Effector memory CD8-positive, alpha-beta T cell (primary cell): Measurements from ENCODE around the gene PROKR1.

Source experiments
- ATAC-seq: fragments of 150-1000 bp; cut with Tn5 transposase; replicated peaks from 2 replicates; pipeline ENCODE4 v1.10.0; 2021; ENCODE audit warnings: mild to moderate bottlenecking, moderate library complexity
- DNase-seq, 3 experiments: peaks; one replicate each; pipeline ENCODE4 v3.0.0; 2021
- H3K27ac Mint-ChIP-seq, 2 donors: one replicate each; pipeline ENCODE4 v1.8.0; 2022; ENCODE audit warnings: mild to moderate bottlenecking in 2 of 2, mixed read lengths in 2 of 2, moderate library complexity in 2 of 2
- H3K27me3 Mint-ChIP-seq, 2 donors: one replicate each; pipeline ENCODE4 v1.8.0; 2022; ENCODE audit warnings: mixed read lengths in 2 of 2
- H3K36me3 Mint-ChIP-seq: one replicate; pipeline ENCODE4 v1.8.0; 2022; ENCODE audit warnings: mild to moderate bottlenecking, moderate library complexity, mixed read lengths; ENCODE audit not compliant: insufficient read depth
- H3K4me1 Mint-ChIP-seq, 2 donors: one replicate each; pipeline ENCODE4 v1.8.0; 2022; ENCODE audit warnings: low read depth in 2 of 2, mixed read lengths in 2 of 2
- H3K4me3 Mint-ChIP-seq, 2 donors: one replicate each; pipeline ENCODE4 v1.8.0; 2022; ENCODE audit warnings: mild to moderate bottlenecking in 2 of 2, mixed read lengths in 2 of 2, moderate library complexity in 2 of 2
- H3K9me3 Mint-ChIP-seq, 2 donors: one replicate each; pipeline ENCODE4 v1.8.0; 2022; ENCODE audit warnings: mixed read lengths in 2 of 2

PROKR1 gene

DNA sequence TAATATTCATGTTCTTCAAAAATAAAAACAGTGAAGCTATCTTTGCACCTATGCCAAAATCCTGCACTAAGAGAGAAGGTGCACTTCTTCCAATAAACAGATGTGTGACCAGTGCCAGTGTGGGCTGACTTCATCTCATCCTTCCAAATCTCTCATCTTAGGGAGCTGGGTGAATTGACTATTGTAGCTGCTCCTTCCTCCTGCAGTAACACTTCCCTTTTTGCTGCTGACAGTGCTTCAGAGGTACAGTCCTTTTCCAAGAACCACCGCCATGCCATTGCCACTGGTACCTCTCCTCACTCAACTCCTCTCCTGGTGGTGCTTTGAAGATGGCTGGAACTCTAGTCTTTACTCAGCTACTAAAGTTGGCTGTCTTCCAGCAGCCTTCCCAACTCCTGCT is 49.1 kb downstream of the PROKR1 start:
- peaks cover 3 to 5% of the 10 kb centered on the region in 2 donors for H3K4me1 Mint-ChIP-seq
- H3K9me3 Mint-ChIP-seq: no peaks in the 10 kb centered on the region
- no peak overlapping the region for H3K27ac Mint-ChIP-seq

DNA sequence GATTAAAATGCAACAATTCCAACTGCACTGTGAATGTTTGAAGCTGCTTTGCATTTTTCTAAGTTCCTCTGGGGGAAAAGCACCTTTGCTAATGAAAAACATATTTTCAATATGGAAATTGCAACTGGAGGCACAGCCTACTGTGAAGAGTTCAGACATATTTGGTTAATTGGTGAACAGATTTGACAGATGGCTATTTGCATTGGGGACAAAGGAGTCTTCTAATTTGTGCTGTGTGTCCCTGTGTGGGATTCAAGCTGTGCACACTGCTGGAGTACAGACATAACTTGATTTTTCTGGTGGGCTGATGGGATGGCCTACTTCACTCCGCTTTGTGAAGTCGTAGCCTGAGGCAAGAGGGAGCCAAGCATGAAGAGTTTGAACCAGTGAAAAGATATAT is 50.6 kb downstream of the PROKR1 start:
- Mint-ChIP-seq H3K36me3 (peaks cover under 1% of the 10 kb centered on the region), H3K4me1 (peaks cover 3 to 5% of the 10 kb centered on the region in 2 donors), H3K4me3 (no peak overlapping the region), H3K27me3 (peaks cover 31 to 72% of the 10 kb centered on the region in 2 donors), H3K27ac (no peak overlapping the region), H3K9me3 (no peaks in the 10 kb centered on the region)
- ATAC-seq (no peak), DNase-seq (no peak)

More for the DNA sequence above, 49.1 kb downstream of the PROKR1 start:
- ATAC-seq: no peak
- Mint-ChIP-seq H3K36me3 (peaks cover 4% of the 10 kb centered on the region), H3K4me3 (no peak overlapping the region), H3K27me3 (peaks cover 30 to 66% of the 10 kb centered on the region in 2 donors)
- no peak for DNase-seq

DNA sequence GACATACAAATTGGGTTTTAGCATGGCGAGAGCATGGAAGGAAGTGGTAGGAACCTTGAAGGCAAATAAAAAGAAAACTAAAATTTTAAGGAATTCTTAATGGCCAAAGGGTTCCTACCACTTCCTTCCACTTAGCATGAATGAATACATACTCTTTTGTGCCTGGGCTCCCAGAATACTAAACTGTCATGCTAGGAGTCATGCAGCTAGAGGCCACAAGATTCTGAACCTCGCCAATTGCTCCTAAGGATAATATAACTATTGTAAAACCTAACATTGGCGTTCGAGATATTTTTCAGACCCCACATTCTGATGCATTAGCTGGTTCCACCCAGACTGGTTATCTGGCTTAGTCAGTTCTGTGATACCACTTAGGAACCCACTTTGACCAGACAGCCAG is 52.6 kb downstream of the PROKR1 start:
- Mint-ChIP-seq H3K9me3 (peaks cover 0 to 7% of the 10 kb centered on the region in 2 donors), H3K27ac (no peak overlapping the region), H3K27me3 (peaks cover 44 to 73% of the 10 kb centered on the region in 2 donors), H3K36me3 (no peaks in the 10 kb centered on the region), H3K4me3 (no peak overlapping the region), H3K4me1 (no peaks in the 10 kb centered on the region)
- ATAC-seq (no peak), DNase-seq (no peak)

DNA sequence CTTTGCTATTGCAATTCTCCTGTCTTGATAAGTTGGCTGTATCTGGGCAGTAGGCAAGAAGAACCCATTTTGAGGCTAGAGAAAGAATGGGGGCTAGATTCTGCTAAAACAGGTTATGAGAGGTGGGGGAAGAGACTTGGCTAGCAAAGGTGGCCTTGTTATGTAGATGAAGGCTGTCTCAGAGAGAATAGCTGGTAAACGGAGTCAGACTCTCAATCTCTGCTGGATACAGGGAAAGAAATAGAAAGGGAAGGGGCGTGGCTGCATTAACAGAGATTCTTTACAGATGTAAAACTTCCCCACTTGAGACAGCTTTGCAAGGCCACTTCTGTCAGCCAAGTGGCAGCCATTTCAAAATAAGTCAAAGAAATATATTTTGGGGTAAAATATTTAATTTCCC is 53.2 kb downstream of the PROKR1 start:
- no peak overlapping the region for H3K27ac Mint-ChIP-seq
- no peak overlapping the region for H3K4me3 Mint-ChIP-seq
- no peak for ATAC-seq
- peaks cover 43 to 68% of the 10 kb centered on the region in 2 donors for H3K27me3 Mint-ChIP-seq
- no peak for DNase-seq
- no peaks in the 10 kb centered on the region for H3K4me1 Mint-ChIP-seq
- peaks cover 0 to 7% of the 10 kb centered on the region in 2 donors for H3K9me3 Mint-ChIP-seq
- no peaks in the 10 kb centered on the region for H3K36me3 Mint-ChIP-seq

GRCh38 chr2:68698567-68699377 is 55.4 kb downstream of the PROKR1 start:
- Mint-ChIP-seq H3K4me1 (peaks cover 0 to 3% of the 10 kb centered on the region in 2 donors), H3K4me3 (no peak overlapping the region), H3K9me3 (peaks cover 0 to 7% of the 10 kb centered on the region in 2 donors), H3K27me3 (peaks cover 32 to 46% of the 10 kb centered on the region in 2 donors), H3K36me3 (no peaks in the 10 kb centered on the region), H3K27ac (no peak overlapping the region)
- ATAC-seq: no peak
- no peak for DNase-seq

DNA sequence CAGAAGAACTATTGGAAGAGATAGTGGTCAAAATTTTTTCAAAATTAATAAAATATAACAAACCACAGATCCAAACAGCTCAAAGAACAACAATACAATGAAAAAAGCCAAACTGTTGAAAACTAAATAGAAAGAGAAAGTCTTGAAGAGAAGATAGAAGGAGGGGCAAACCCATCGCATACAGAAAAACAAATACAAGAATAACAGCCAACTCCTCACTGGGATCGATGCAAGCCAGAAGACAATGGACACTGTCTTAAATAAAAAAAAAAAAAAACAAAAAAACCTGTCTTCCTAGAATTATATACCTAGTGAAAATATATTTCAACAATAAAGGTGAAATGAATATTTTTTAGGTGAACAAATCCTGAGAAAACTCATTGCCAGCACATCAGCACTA is 57.2 kb downstream of the PROKR1 start:
- Mint-ChIP-seq H3K4me1 (peaks cover 0 to 3% of the 10 kb centered on the region in 2 donors), H3K9me3 (peaks cover 0 to 7% of the 10 kb centered on the region in 2 donors), H3K4me3 (no peak overlapping the region), H3K27me3 (peaks cover 24 to 29% of the 10 kb centered on the region in 2 donors), H3K36me3 (no peaks in the 10 kb centered on the region), H3K27ac (no peak overlapping the region)
- DNase-seq: no peak
- no peak for ATAC-seq

DNA sequence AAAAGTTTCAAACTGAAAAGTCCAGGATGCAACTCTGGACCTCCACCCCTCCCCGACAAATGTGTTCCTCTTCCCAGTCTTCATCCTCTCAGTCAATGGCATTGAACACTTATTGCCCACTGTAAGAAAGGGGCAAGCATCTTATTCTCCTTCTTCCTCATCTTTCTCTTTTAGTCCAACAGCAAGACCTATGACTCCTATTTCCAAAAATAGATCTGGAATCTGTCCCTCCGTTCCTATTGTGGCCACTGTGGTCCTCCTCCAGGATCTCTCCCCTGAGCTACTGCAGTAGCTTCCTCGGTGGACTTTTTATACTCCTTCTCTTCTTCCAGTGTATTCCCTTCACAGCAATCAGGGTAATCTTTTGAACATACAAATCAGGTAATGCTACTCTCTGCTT is 63.3 kb downstream of the PROKR1 start:
- Mint-ChIP-seq H3K27me3 (no peaks in the 10 kb centered on the region), H3K36me3 (no peaks in the 10 kb centered on the region), H3K9me3 (no peaks in the 10 kb centered on the region), H3K4me1 (peaks cover 5 to 6% of the 10 kb centered on the region in 2 donors), H3K27ac (no peak overlapping the region), H3K4me3 (no peak overlapping the region)
- ATAC-seq: no peak
- DNase-seq: no peak
